Measurements from ENCODE around the gene FBXO38.

The FBXO38 gene

DNA sequence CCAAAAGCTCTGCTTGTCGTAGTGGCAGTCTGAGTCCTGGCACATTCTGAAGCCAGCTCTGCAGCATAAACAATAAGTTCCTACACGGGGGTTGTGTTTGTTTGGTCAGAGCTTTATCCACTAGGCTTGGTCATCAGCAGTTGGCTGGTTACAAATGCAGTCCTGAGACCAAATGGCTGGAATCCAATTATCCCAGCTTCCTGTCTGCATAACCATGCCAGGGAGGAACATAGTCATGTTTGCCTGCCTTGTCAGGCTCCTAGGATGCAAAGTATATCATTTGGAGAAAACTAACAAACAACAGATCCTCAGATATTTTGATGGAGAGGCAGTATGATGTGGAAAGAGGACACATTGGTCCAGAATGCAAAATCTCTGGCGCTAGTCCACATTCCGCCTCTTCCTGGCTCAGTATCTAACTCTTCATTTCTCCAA lies 85.8 kb downstream of the FBXO38 start:
- DNase-seq (ENCODE audit: low read depth in 2 of 2, low spot score in 1 of 2): no peak

DNA sequence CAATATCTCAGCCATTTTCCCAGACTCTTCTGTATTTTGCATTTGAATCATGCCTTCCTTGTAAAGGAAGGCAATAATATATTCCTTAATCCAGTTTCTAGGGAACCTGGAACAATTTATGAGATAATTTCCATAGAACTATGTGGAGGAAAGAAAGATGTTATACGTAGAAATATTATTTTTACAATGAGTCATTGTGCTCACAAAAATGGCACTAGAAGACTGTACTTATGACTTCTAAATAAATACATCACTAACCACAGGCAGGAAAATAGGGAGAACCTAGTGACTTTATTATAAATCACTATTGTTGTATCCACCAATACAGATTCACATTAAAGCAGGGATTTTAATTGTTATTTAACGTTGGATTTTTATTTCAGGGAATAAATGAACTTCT lies 87.6 kb downstream of the FBXO38 start:
- no peak for DNase-seq (ENCODE audit: low read depth in 2 of 2, low spot score in 1 of 2)

DNA sequence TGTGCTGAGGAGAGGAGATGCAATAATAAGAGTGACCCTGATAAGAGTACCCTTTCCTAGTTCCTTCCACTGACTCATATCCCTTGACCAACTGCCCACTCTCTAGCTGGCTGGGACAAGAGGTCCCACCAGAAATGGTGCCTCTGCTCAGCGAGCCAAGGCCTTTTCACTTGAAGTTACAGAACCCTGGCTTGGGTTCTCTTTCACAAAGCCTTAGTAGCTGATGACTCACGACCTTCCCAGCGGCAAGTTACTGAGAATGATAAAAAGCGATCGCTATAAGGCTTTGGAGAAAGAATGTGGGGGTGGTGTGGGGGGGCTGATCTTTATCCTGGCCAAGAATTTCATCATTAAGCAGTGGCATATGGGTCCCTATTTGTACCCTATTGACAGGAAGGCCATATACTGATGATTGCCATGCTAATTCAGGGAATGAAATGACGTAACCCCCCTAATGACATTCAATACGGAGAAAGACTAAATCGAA lies 90.3 kb downstream of the FBXO38 start:
- no peak for DNase-seq (ENCODE audit: low read depth in 2 of 2, low spot score in 1 of 2)

DNA sequence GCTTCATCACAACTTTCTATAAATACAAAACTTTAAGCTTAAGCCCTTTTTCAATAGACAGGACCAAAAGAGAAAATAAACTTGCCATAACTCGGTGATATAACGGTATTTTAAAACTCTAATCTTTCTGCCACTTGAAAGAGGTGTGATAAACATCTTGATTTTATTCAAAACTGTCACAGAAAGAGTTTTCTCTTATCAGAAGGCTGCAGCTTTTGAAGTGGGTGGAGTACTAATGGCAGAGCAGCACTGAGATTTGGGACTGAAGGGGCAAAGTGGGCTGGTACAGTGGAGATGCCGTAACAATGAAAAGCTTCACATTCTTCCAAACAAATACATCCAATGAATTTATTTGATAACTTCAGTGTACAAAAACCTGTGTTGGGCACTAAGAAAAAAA lies 92.5 kb downstream of the FBXO38 start:
- no peak for DNase-seq (ENCODE audit: low read depth in 2 of 2, low spot score in 1 of 2)

DNA sequence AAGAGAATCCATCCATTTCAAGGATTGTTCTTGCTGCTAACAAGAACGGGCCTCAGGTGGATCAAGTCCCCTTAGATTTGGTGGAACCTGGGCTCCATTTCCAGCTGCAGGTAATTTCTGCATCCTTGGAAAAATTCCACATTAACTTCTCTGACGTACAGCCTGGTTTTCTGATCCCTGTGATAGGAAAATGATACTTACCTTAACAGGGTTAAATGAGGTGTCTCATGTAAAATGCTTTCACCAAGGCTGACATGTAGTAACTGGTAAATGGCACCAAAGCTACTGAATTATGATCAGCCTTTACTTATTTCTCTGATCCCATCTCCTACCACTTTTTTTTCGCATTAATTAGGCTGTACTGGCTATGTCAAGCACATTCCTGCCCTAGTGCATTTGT lies 93.7 kb downstream of the FBXO38 start:
- no peak for DNase-seq (ENCODE audit: low read depth in 2 of 2, low spot score in 1 of 2)

DNA sequence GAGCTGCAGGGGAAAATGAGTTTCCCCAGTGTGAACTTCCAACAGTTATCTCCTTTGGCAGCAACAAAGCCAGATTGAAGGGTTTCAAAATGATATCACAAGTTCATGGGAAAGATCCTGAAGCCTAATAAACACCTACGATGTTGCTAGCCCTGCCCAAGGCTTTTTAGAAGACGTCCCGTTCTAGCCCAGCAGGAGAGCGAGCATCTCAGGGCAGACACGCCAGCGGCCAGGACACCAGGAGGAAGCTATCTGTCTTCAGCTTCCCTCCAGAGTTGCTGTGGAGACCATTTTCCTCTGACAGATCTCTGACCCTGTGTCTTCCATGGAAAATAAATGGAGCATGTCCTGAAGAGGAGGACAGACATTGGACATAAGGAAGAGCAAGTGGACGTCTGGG lies 98.4 kb downstream of the FBXO38 start:
- no peak for DNase-seq (ENCODE audit: low read depth in 2 of 2, low spot score in 1 of 2)

DNA sequence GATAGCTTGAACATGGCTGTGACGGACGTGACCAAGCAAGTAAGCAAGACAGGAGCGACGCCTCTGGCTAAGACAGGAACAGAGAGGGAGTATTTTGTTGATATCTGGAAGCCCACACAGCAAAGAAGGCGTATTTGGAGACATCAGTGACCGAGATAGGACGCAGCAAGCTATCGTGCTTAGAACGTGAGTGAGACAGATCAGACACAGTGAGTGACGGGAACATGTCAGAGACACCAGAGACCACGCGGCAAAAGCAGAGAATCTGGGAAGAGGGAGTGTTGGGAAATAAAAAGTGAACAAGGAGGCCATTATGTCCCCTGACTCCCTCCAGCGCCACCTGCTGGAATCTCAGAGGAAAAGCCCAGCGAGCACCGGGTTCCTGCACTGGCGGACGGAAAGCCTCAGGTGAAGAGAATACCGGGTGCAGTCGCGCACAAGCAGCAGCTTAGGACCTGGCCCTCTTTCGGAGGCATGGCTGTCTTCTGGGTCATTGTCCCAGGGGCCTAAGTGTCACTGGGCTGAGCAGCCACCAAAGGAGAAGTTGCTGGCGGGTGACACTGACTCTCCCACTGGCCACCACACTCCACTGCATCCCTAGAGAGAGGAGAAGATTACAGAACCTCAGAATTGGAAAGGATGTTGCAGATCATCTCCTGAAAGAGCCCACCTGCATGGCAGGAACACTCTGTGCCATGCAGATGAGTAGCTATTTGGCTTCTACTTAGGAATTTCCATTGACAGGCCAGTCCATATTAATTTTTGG lies 99.1 kb downstream of the FBXO38 start:
- DNase-seq (ENCODE audit: low read depth in 2 of 2, low spot score in 1 of 2): peak; percentile 11 to 29

DNA sequence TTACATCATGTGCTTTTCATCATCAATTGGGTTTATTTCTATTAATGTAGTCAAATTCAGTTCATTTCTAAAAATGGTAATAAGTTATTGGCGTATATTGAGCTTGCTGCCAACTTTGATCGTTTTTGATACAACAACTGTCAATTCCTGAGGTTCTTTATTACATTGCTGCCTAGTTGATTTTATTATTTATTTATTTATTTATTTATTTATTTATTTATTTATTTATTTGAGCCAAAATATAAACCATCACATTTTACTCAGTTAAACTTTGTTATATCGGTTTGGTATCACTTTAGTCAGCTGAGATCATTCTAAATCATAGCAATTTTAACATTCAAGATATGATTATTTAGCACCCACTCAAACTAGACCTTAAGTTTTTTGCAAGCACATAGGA lies 100.0 kb downstream of the FBXO38 start:
- no peak for DNase-seq (ENCODE audit: low read depth in 2 of 2, low spot score in 1 of 2)

DNA sequence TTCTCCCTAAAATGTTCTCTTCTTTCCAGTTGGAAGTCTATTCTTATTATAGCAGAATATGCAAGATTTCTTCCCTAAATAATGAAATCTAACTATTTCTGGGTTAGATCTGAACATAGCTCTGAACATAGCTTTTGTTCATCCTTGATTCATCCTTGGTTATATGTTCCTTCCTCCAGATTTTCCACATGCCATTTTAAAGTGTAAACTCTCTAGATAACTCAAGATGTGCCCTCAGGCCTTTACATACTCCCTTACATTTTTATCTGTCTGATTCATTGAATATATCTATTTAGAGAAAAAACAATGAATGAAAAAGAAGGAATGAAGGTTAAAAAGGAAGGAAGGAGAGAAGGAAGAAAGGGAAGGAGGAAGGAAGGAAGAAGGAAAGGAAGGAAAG lies 100.9 kb downstream of the FBXO38 start:
- no peak for DNase-seq (ENCODE audit: low read depth in 2 of 2, low spot score in 1 of 2)

DNA sequence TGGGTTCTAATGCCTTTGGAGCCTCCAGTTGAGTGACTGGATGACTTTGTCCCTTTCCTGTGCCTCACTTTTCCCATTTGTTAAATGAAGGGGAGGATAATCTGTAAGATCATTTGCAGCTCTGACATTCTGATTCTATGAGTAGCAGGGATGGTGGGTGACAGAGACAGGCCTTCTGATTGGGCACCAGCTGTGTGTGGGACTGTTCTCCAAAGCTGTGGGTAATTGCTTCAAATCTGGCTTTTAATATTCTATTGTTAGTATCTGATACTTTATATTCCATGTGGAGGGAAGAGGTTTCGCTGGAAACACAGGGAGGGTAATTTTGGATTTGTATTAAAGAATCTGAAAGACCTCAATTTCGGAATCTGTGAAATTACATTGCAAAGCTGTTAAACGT lies 102.7 kb downstream of the FBXO38 start:
- no peak for DNase-seq (ENCODE audit: low read depth in 2 of 2, low spot score in 1 of 2)

DNA sequence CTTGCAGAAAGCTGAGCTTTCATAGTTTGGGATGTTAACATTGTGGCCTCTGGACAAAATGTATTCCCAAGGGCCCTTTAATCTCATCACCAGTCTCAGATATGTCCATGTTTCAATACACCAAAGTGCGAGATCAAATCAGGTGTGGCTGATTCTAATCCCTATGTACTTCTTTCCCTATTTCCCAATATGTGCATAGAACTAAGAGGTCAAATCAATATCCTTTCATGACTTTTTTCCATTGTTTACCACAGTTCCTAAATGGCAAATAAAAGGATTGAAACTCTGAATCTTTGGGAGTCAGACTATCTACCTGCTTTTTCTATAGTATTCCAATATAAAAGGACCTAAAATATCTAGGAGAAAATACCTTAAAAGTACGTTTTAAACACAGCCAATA lies 105.0 kb downstream of the FBXO38 start:
- DNase-seq (ENCODE audit: low read depth in 2 of 2, low spot score in 1 of 2): no peak

DNA sequence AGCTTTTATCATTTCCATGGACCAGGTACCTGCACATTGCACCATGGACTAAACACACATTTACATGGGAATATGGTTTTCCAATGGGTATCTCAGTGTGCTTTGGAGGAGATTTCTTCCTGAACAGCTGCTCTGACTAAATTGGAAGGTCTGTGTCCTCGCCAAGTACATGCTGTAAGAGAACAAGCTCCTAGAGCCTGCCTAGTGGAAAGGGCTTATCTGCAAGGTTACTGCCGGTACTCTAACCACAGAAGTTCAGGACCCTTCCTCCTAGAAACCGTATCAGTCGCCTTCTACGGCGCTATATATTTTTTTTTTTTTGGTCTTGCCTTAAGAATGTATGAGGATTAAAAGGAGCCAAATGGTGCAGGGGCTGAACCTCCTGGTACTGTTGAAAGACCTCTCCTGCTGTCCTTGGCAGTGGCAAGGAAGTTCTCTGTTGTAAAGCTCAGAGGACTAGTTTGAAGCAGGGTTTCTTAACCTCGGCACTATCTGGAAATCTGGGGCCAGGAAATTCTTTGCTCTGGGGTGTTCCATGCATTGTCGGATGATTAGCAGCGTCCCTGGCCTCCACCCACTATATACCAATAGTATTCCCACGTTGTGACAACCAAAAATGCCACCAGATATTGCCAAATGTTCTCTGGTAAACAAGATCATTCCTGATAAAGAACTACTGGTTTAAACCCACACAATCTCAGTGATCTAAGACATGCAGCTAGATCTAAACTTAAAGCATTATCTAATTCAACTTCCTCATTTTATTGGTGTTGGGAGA lies 107.4 kb downstream of the FBXO38 start:
- no peak for DNase-seq (ENCODE audit: low read depth in 2 of 2, low spot score in 1 of 2)

DNA sequence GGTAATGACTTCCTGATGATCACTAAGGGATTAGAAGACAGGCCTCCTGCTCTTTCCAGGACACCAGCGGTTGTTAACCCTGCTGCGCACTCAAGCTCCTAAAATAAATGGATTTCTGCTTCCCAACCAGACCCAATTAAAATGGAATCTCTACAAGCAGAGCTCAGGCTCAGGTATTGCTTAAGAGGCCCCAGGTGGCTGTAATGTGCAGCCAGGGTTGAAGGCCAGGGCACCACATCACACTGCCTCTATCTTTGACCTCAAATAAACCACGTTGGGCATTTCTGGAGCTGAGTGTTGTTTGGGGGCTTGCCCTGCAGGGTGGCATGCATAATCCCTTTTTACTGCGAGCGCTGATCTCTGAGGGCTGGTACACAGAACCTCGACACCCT lies 108.0 kb downstream of the FBXO38 start:
- DNase-seq (ENCODE audit: low read depth in 2 of 2, low spot score in 1 of 2): no peak

DNA sequence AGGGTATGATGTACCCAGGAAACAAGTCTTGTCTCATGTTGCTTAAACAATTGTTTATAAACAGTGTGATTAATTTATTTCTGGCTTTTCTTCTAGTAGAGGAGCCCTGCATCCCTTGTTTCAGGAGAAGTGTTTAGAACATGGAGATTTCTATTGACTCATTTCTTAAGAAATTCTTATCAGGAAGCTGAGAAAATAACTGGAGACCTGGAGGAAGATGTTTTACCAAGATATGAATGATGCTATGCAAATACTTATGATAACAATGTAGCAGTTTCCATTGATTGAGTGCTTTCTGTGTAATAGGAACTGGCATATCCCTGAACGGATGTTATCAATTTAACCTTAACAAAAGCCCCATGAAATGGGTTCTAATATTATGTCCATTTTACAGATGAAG lies 108.6 kb downstream of the FBXO38 start:
- no peak for DNase-seq (ENCODE audit: low read depth in 2 of 2, low spot score in 1 of 2)
